SU-DHL-6 (cell line): ENCODE results near the gene TELO2.

Experiments used
- H2AFZ ChIP-seq: fragments of 200-600 bp; sonication (generic); 2 replicates; pipeline ENCODE4 v1.6.1; 2014; ENCODE audit warnings: low read depth, mild to moderate bottlenecking, moderate library complexity, mixed read lengths, antibody characterized with exemption, low read length; ENCODE audit not compliant: severe bottlenecking
- H3F3A ChIP-seq: fragments of 200-600 bp; shearing (Covaris generic); 2 replicates; pipeline ENCODE4 v1.6.0; 2016; ENCODE audit warnings: antibody characterized with exemption, mild to moderate bottlenecking; ENCODE audit not compliant: insufficient read depth
- H3K27ac ChIP-seq: fragments of 200-600 bp; sonication (generic); 2 replicates; pipeline ENCODE4 v1.5.1; 2016; ENCODE audit warnings: low read depth, mild to moderate bottlenecking, low read length, moderate library complexity, mixed read lengths
- H3K27me3 ChIP-seq: fragments of 200-600 bp; sonication (generic), shearing (Covaris generic); 2 replicates; pipeline ENCODE4 v1.6.0; 2014; ENCODE audit warnings: mild to moderate bottlenecking, low read length
- H3K36me3 ChIP-seq: fragments of 200-600 bp; sonication (generic); 2 replicates; pipeline ENCODE4 v1.6.1; 2014; ENCODE audit warnings: mild to moderate bottlenecking, low read length, mixed read lengths
- H3K4me2 ChIP-seq: fragments of 300-600, 200-600 bp; shearing (Covaris generic), sonication (generic); 2 replicates; pipeline ENCODE4 v1.6.0; 2014; ENCODE audit warnings: low read length, low read depth, mild to moderate bottlenecking; ENCODE audit not compliant: poor library complexity, severe bottlenecking
- H3K4me3 ChIP-seq: fragments of 200-600 bp; sonication (generic); 2 replicates; pipeline ENCODE4 v1.5.1; 2014; ENCODE audit warnings: antibody characterized with exemption, low read length, mild to moderate bottlenecking, mixed read lengths; ENCODE audit not compliant: insufficient read depth, poor library complexity, severe bottlenecking
- H3K79me2 ChIP-seq: fragments of 200-600 bp; sonication (generic); 2 replicates; pipeline ENCODE4 v1.6.1; 2014; ENCODE audit warnings: mild to moderate bottlenecking, low read length, moderate library complexity; ENCODE audit not compliant: insufficient read depth
- H3K9ac ChIP-seq: fragments of 200-600 bp; sonication (generic); 2 replicates; pipeline ENCODE4 v1.7.0; 2014; ENCODE audit warnings: mild to moderate bottlenecking, low read length
- H3K9me2 ChIP-seq: fragments of 200-600 bp; sonication (generic); replicated peaks from 2 replicates; pipeline ENCODE4 v1.6.1; 2014; ENCODE audit warnings: low read length; ENCODE audit not compliant: insufficient read depth
- H3K9me3 ChIP-seq: fragments of 200-600 bp; sonication (generic); 2 replicates; pipeline ENCODE4 v1.6.1; 2014; ENCODE audit warnings: low read length, mixed read lengths; ENCODE audit not compliant: insufficient read depth
- H4K20me1 ChIP-seq: fragments of 200-600 bp; sonication (generic); 2 replicates; pipeline ENCODE4 v1.6.1; 2014; ENCODE audit warnings: low read depth, mild to moderate bottlenecking, antibody characterized with exemption, low read length, moderate library complexity, mixed read lengths
- CTCF ChIP-seq: fragments of 200-600 bp; sonication (generic); IDR thresholded peaks from one replicate; pipeline ENCODE4 v1.5.1; 2017; ENCODE audit warnings: antibody characterized with exemption, mild to moderate bottlenecking, low read length, moderate library complexity; ENCODE audit not compliant: insufficient read depth, poor library complexity, severe bottlenecking
- EZH2phosphoT487 ChIP-seq: fragments of 200-600 bp; sonication (generic), shearing (Covaris generic); conservative IDR thresholded peaks from 2 replicates; pipeline ENCODE4 v1.6.1; 2018; ENCODE audit warnings: mild to moderate bottlenecking, antibody characterized with exemption, low read length, moderate library complexity, mixed read lengths

Gene TELO2

GRCh38 chr16:1554826-1555445 is 61.8 kb downstream of the TELO2 start:
- H3K9me2 ChIP-seq, result no peaks in the 10 kb centered on the region
- no peak overlapping the region for H2AFZ ChIP-seq
- no peaks in the 10 kb centered on the region for H3K27me3 ChIP-seq
- TF ChIP-seq CTCF, result no peak
- TF ChIP-seq EZH2phosphoT487, result no peak
- H3K36me3 ChIP-seq, result no peaks in the 10 kb centered on the region
- no peaks in the 10 kb centered on the region for H4K20me1 ChIP-seq
- H3K9me3 ChIP-seq, result no peaks in the 10 kb centered on the region
- no peaks in the 10 kb centered on the region for H3F3A ChIP-seq
- no peak overlapping the region for H3K4me2 ChIP-seq
- H3K9ac ChIP-seq, result no peak overlapping the region
- no peaks in the 10 kb centered on the region for H3K79me2 ChIP-seq
- H3K4me3 ChIP-seq, result no peak overlapping the region
- H3K27ac ChIP-seq, result no peak overlapping the region

GRCh38 chr16:1556254-1556653 is 63.1 kb downstream of the TELO2 start:
- Histone ChIP-seq H3K79me2 (no peaks in the 10 kb centered on the region), H3K36me3 (no peaks in the 10 kb centered on the region), H3K9me3 (no peaks in the 10 kb centered on the region)

GRCh38 chr16:1557074-1557473 is 63.9 kb downstream of the TELO2 start:
- Histone ChIP-seq H3K36me3 (no peaks in the 10 kb centered on the region), H3K79me2 (no peaks in the 10 kb centered on the region), H3K9me3 (no peaks in the 10 kb centered on the region), H3K4me3 (no peak overlapping the region), H3K9me2 (no peaks in the 10 kb centered on the region), H3K9ac (no peak overlapping the region), H3F3A (no peaks in the 10 kb centered on the region), H3K4me2 (no peak overlapping the region), H2AFZ (no peak overlapping the region), H3K27ac (no peak overlapping the region), H4K20me1 (no peaks in the 10 kb centered on the region), H3K27me3 (no peaks in the 10 kb centered on the region)
- TF ChIP-seq EZH2phosphoT487 (no peak), CTCF (no peak)

More at GRCh38 chr16:1556254-1556653, 63.1 kb downstream of the TELO2 start:
- Histone ChIP-seq H3K4me3 (no peak overlapping the region), H2AFZ (no peak overlapping the region), H3K27ac (no peak overlapping the region), H3K27me3 (no peaks in the 10 kb centered on the region), H3K9me2 (no peaks in the 10 kb centered on the region), H3K9ac (no peak overlapping the region), H4K20me1 (no peaks in the 10 kb centered on the region), H3F3A (no peaks in the 10 kb centered on the region), H3K4me2 (no peak overlapping the region)
- no peak for TF ChIP-seq EZH2phosphoT487
- no peak for TF ChIP-seq CTCF

GRCh38 chr16:1557576-1557975 is 64.4 kb downstream of the TELO2 start:
- Histone ChIP-seq H3K4me2 (no peak overlapping the region), H3K9ac (no peak overlapping the region), H3K27ac (no peak overlapping the region), H3K9me3 (no peaks in the 10 kb centered on the region), H3K9me2 (no peaks in the 10 kb centered on the region), H3K4me3 (no peak overlapping the region), H3K36me3 (no peaks in the 10 kb centered on the region), H2AFZ (no peak overlapping the region), H4K20me1 (no peaks in the 10 kb centered on the region), H3K27me3 (no peaks in the 10 kb centered on the region), H3K79me2 (no peaks in the 10 kb centered on the region), H3F3A (no peaks in the 10 kb centered on the region)
- TF ChIP-seq CTCF (no peak), EZH2phosphoT487 (no peak)
